OCI-LY1 (cell line): ENCODE data around the gene HSPA5.

Experiments
- CTCF ChIP-seq: fragments of 200-600 bp; sonication (generic), shearing (Covaris generic); IDR thresholded peaks from 2 replicates; pipeline ENCODE4 v1.5.1; 2017; ENCODE audit warnings: mild to moderate bottlenecking, antibody characterized with exemption, low read length, moderate library complexity, mixed read lengths
- EZH2 ChIP-seq: fragments of 200-600 bp; sonication (generic), shearing (Covaris generic); IDR thresholded peaks from 2 replicates; pipeline ENCODE4 v1.8.0; 2017; ENCODE audit warnings: borderline replicate concordance, mixed run types, mild to moderate bottlenecking, antibody characterized with exemption, low read length, moderate library complexity, mixed read lengths

DNA sequence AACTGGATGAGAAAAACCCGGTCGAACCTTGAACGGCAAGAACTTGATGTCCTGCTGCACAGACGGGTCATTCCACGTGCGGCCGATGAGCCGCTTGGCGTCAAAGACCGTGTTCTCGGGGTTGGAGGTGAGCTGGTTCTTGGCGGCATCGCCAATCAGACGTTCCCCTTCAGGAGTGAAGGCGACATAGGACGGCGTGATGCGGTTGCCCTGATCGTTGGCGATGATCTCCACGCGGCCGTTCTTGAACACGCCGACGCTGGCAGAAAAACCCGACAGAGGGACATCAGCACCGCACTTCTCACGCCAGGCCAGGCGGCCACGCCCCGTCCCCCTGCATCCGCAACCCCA is 519 bp downstream of the HSPA5 start:
- no peak for TF ChIP-seq CTCF
- no peak for TF ChIP-seq EZH2
